H9 (cell line): Measurements from ENCODE around the gene UGT1A5. TPM values are rescaled to one million over a fixed set of nuclear protein-coding genes. Genes with fewer than 3 reads are reported as not detected.

Experiments used
- DNase-seq: peaks from one replicate; pipeline ENCODE4 v3.0.0-alpha.2; 2017
- H2AFZ ChIP-seq: one replicate; pipeline ENCODE4 v1.6.1; 2013; ENCODE audit warnings: mild to moderate bottlenecking, low read length, control low read depth, moderate library complexity
- H2AK5ac ChIP-seq: 2 replicates; pipeline ENCODE4 v1.6.1; 2013; ENCODE audit warnings: low read length, control low read depth, mixed read lengths; ENCODE audit not compliant: insufficient read length
- H2BK120ac ChIP-seq: one replicate; pipeline ENCODE4 v1.6.1; 2013; ENCODE audit warnings: low read depth, mild to moderate bottlenecking, low read length, control low read depth, inconsistent platforms; ENCODE audit not compliant: poor library complexity, severe bottlenecking
- H2BK12ac ChIP-seq: 2 replicates; pipeline ENCODE4 v1.6.1; 2013; ENCODE audit warnings: low read length, control low read depth, mixed read lengths, low read depth; ENCODE audit not compliant: insufficient read length
- H2BK15ac ChIP-seq: 2 replicates; pipeline ENCODE4 v1.6.1; 2013; ENCODE audit warnings: low read depth, low read length, control low read depth
- H2BK20ac ChIP-seq: one replicate; pipeline ENCODE4 v1.6.1; 2013; ENCODE audit warnings: low read depth, mild to moderate bottlenecking, low read length, control low read depth, inconsistent platforms; ENCODE audit not compliant: poor library complexity, severe bottlenecking
- H2BK5ac ChIP-seq: 2 replicates; pipeline ENCODE4 v1.6.1; 2013; ENCODE audit warnings: low read length, control low read depth, mixed read lengths; ENCODE audit not compliant: insufficient read length
- H3K14ac ChIP-seq: 2 replicates; pipeline ENCODE4 v1.6.1; 2013; ENCODE audit warnings: low read length, control low read depth; ENCODE audit not compliant: insufficient read depth
- H3K18ac ChIP-seq: 2 replicates; pipeline ENCODE4 v1.6.1; 2013; ENCODE audit warnings: low read depth, mild to moderate bottlenecking, mixed read lengths, low read length, control low read depth; ENCODE audit not compliant: insufficient read length
- H3K23ac ChIP-seq: 2 replicates; pipeline ENCODE4 v1.6.1; 2013; ENCODE audit warnings: low read length, control low read depth, mixed read lengths, low read depth; ENCODE audit not compliant: insufficient read length
- H3K23me2 ChIP-seq: 2 replicates; pipeline ENCODE4 v1.6.1; 2013; ENCODE audit warnings: low read depth, mild to moderate bottlenecking, mixed read lengths, low read length, control low read depth; ENCODE audit not compliant: insufficient read length, poor library complexity, severe bottlenecking
- H3K27ac ChIP-seq: 2 replicates; pipeline ENCODE4 v1.5.1; 2013; ENCODE audit warnings: low read length, control low read depth, mixed read lengths, low read depth; ENCODE audit not compliant: insufficient read length
- H3K27me3 ChIP-seq: 2 replicates; pipeline ENCODE4 v1.6.1; 2013; ENCODE audit warnings: low read length, control low read depth, inconsistent platforms; ENCODE audit not compliant: insufficient read depth
- H3K4ac ChIP-seq: 2 replicates; pipeline ENCODE4 v1.6.1; 2013; ENCODE audit warnings: low read depth, mild to moderate bottlenecking, control low read depth, inconsistent platforms, low read length, moderate library complexity
- H3K4me1 ChIP-seq: 2 replicates; pipeline ENCODE4 v1.6.1; 2013; ENCODE audit warnings: low read length, control low read depth, inconsistent platforms; ENCODE audit not compliant: insufficient read depth
- H3K4me2 ChIP-seq: 2 replicates; pipeline ENCODE4 v1.6.1; 2013; ENCODE audit warnings: low read length, control low read depth, mixed read lengths; ENCODE audit not compliant: insufficient read length, insufficient read depth
- H3K56ac ChIP-seq: 2 replicates; pipeline ENCODE4 v1.6.1; 2013; ENCODE audit warnings: low read depth, mild to moderate bottlenecking, mixed read lengths, low read length, control low read depth; ENCODE audit not compliant: insufficient read length
- H3K79me1 ChIP-seq: 2 replicates; pipeline ENCODE4 v1.6.1; 2013; ENCODE audit warnings: low read depth, mild to moderate bottlenecking, moderate library complexity, low read length, control low read depth, inconsistent platforms; ENCODE audit not compliant: insufficient read depth, poor library complexity, severe bottlenecking
- H3K79me2 ChIP-seq: 2 replicates; pipeline ENCODE4 v1.6.1; 2013; ENCODE audit warnings: low read length, control low read depth, inconsistent platforms; ENCODE audit not compliant: insufficient read depth
- H3K9ac ChIP-seq: 2 replicates; pipeline ENCODE4 v1.6.1; 2013; ENCODE audit warnings: low read length, control low read depth, mixed read lengths; ENCODE audit not compliant: insufficient read length; ENCODE audit errors: extremely low read depth
- H3K9me3 ChIP-seq: one replicate; pipeline ENCODE4 v1.6.1; 2013; ENCODE audit warnings: low read depth, low read length, inconsistent platforms; ENCODE audit not compliant: control insufficient read depth
- H3T11ph ChIP-seq: one replicate; pipeline ENCODE4 v1.6.1; 2013; ENCODE audit warnings: mild to moderate bottlenecking, low read length, control low read depth, inconsistent platforms
- H4K20me1 ChIP-seq: one replicate; pipeline ENCODE4 v1.6.1; 2013; ENCODE audit not compliant: control insufficient read depth, insufficient read length, insufficient read depth
- H4K5ac ChIP-seq: 2 replicates; pipeline ENCODE4 v1.6.1; 2013; ENCODE audit warnings: low read depth, mild to moderate bottlenecking, mixed read lengths, low read length, control low read depth; ENCODE audit not compliant: insufficient read length
- H4K8ac ChIP-seq: replicated peaks from 2 replicates; pipeline ENCODE4 v1.6.1; 2013; ENCODE audit warnings: low read length, control low read depth, mixed read lengths, low read depth; ENCODE audit not compliant: insufficient read length
- H4K91ac ChIP-seq: 2 replicates; pipeline ENCODE4 v1.6.1; 2013; ENCODE audit warnings: low read depth, mild to moderate bottlenecking, moderate library complexity, mixed read lengths, low read length, control low read depth; ENCODE audit not compliant: insufficient read length
- H3K27ac Mint-ChIP-seq, 3 experiments: 2 replicates in 2 of 3; 3 replicates in 1 of 3; pipeline ENCODE4 v1.8.0; 2020 to 2021; ENCODE audit warnings: mixed read lengths in 3 of 3, mild to moderate bottlenecking in 1 of 3, moderate library complexity in 1 of 3
- H3K27me3 Mint-ChIP-seq: 2 replicates; pipeline ENCODE4 v1.8.0; 2021; ENCODE audit warnings: low read depth, mild to moderate bottlenecking, moderate library complexity, mixed read lengths
- H3K36me3 Mint-ChIP-seq, 3 experiments: 2 replicates in 2 of 3; 3 replicates in 1 of 3; pipeline ENCODE4 v1.8.0; 2020 to 2021; ENCODE audit warnings: low read depth in 3 of 3, mixed read lengths in 3 of 3; ENCODE audit not compliant: insufficient read depth in 1 of 3
- H3K4me1 Mint-ChIP-seq, 2 experiments: 2 replicates each; pipeline ENCODE4 v1.8.0; 2020; ENCODE audit warnings: mixed read lengths in 2 of 2
- H3K4me3 Mint-ChIP-seq, 2 experiments: 2 replicates in 1 of 2; 3 replicates in 1 of 2; pipeline ENCODE4 v1.8.0; 2020 to 2021; ENCODE audit warnings: mild to moderate bottlenecking in 2 of 2, mixed read lengths in 2 of 2, moderate library complexity in 1 of 2
- H3K9me3 Mint-ChIP-seq, 2 experiments: 2 replicates in 1 of 2; 3 replicates in 1 of 2; pipeline ENCODE4 v1.8.0; 2020; ENCODE audit warnings: mild to moderate bottlenecking in 2 of 2, mixed read lengths in 2 of 2, moderate library complexity in 1 of 2
- CTCF ChIP-seq: fragments of 200-600 bp; sonication (generic); conservative IDR thresholded peaks from 3 replicates; pipeline ENCODE4 v1.8.0; 2021; ENCODE audit warnings: antibody characterized with exemption, mild to moderate bottlenecking
- WGBS: extraction: QIAGEN DNeasy Blood & Tissue Kit; methylation state at CpG from one replicate; pipeline ENCODE4 v1.1.7; 2013; ENCODE audit warnings: missing lambda C conversion rate, low lambda C conversion rate, mixed read lengths; ENCODE audit not compliant: insufficient read length; ENCODE audit errors: extremely low coverage; 5-methylcytosine and 5-hydroxymethylcytosine counted together
- total RNA-seq: library from RNA; stranded (reverse); gene quantifications from 2 replicates; pipeline ENCODE4 v1.2.1, GENCODE V29; 2021

UGT1A5 gene
- total RNA-seq, 1 experiment from 2014 or later = not detected

- no peaks in the 10 kb centered on the region for H3K9me3 ChIP-seq
- no CpG with 5 or more reads among the region's 46 CpGs for WGBS
- H3K27me3 Mint-ChIP-seq = peaks cover 6% of the 10 kb centered on the region
These were observed 31.0 kb downstream of the UGT1A5 start for GRCh38 chr2:233743464-233744259.

More at GRCh38 chr2:233743464-233744259, 31.0 kb downstream of the UGT1A5 start:
- Histone ChIP-seq H2BK120ac (no peak overlapping the region), H4K5ac (no peak overlapping the region), H4K8ac (no peak overlapping the region), H3K4ac (no peak overlapping the region), H3K27ac (no peak overlapping the region), H3T11ph (no peak overlapping the region), H3K9ac (no peak overlapping the region), H2AFZ (no peak overlapping the region), H2BK20ac (no peak overlapping the region), H2AK5ac (no peak overlapping the region), H3K4me2 (no peak overlapping the region), H4K91ac (no peak overlapping the region), H2BK12ac (no peak overlapping the region), H3K23me2 (no peaks in the 10 kb centered on the region), H3K79me1 (no peaks in the 10 kb centered on the region), H3K56ac (no peak overlapping the region), H2BK15ac (no peak overlapping the region), H3K4me1 (no peaks in the 10 kb centered on the region), H2BK5ac (no peak overlapping the region), H3K23ac (no peak overlapping the region), H3K18ac (no peak overlapping the region), H3K79me2 (no peaks in the 10 kb centered on the region), H4K20me1 (no peaks in the 10 kb centered on the region), H3K14ac (no peak overlapping the region; the same call in 1 of the 2 replicates), H3K27me3 (no peaks in the 10 kb centered on the region)
- Mint-ChIP-seq H3K4me1 (no peaks in the 10 kb centered on the region), H3K27ac (no peak overlapping the region), H3K36me3 (peaks cover 0 to 3% (median 0%) of the 10 kb centered on the region in 3 experiments; a peak in 1 of 7 replicates), H3K4me3 (no peak overlapping the region), H3K9me3 (peaks cover 11 to 16% of the 10 kb centered on the region in 2 experiments)
- no peak for TF ChIP-seq CTCF
- DNase-seq = no peak
